ENCODE measurements around the gene KIF6. TPM values are rescaled to one million over a fixed set of nuclear protein-coding genes. Genes with fewer than 3 reads are reported as not detected.
"Not testable (repeated sequence)": the region's sequence is repeated elsewhere in the genome, so short reads cannot be mapped to it uniquely, and the experiment has no call there.

Gene KIF6
- polyA plus RNA-seq, 3 donors, result 2.7 to 4.0 (median 3.6) TPM

GRCh38 chr6:39490108-39490507 is 235.1 kb downstream of the KIF6 start:
- no peak for DNase-seq (ENCODE audit: extremely low read depth in 1 of 11, low read depth in 9 of 11, low spot score in 4 of 11)

DNA sequence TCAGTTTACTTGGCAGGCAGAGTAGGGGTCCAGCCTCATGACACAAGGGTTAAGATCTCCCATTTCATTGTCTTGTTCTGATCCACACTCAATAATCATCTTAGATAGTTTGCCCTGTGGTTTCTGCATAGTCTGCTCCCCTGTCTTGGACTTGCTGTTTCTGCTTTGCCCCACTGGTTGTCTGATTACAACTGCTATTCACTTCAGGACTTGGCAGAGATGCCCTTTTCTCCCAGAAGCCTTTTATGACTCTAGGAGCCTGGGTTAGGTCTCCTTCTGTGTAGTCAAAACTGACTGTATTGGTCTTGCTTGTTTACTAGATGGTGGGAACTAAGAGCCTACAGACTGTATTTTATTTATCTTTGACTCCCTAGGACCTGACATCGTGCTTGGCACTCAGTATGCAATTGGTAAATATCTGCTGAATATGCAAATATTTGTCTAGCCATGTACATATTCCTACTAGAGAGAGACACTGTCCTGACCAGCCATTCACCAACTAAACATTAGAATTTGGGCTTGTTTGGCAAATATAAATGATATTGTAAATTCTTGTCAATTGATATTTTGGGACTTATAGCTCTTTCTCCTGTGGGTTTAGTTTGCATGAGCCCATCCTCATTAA is 236.8 kb downstream of the KIF6 start:
- no peak for DNase-seq (ENCODE audit: extremely low read depth in 1 of 11, low read depth in 9 of 11, low spot score in 4 of 11)

- DNase-seq (ENCODE audit: extremely low read depth in 1 of 11, low read depth in 9 of 11, low spot score in 4 of 11), result no peak
Measured at GRCh38 chr6:39484276-39484675, 240.9 kb downstream of the KIF6 start.

- not testable (repeated sequence) for DNase-seq (ENCODE audit: extremely low read depth in 1 of 11, low read depth in 9 of 11, low spot score in 4 of 11)
Measured at GRCh38 chr6:39479819-39480218, 245.4 kb downstream of the KIF6 start.

GRCh38 chr6:39476670-39477069 is 248.5 kb downstream of the KIF6 start:
- no peak for DNase-seq (ENCODE audit: extremely low read depth in 1 of 11, low read depth in 9 of 11, low spot score in 4 of 11)

- DNase-seq (ENCODE audit: extremely low read depth in 1 of 11, low read depth in 9 of 11, low spot score in 4 of 11), result no peak
Measured at GRCh38 chr6:39476151-39476550, 249.1 kb downstream of the KIF6 start.

DNA sequence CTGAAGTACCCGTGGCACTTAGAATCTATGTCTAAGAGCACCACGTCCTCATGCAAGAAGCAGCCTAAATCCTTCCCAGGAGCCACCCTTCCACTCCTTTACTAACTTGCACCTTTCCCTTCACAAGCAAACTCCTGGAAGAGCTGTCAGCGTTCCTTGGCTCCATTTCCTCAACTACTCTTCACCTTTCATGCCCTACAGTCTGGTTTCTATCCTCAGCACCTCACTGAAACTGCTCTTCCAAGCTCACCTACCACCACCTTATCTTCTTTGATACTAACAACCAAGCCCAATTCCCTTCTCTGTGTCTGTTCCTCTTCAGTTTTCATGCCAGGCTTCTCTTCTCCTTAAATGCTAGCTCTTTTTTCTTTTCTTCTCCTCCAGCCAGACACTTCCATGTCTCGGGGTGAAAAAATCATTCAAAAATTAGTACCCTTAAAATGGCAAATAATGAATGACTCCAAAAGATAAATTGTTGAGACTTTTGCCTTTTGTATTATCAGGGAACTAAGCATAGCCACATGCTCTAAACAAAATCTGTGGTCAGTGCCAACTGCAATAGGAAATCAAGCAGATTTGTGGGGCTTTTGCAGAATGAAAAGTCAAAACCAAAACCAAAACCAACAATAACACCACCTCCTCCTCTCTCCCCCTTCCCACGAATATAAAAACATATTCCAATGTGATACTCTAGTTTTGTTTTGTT is 253.1 kb downstream of the KIF6 start:
- no peak for DNase-seq (ENCODE audit: extremely low read depth in 1 of 11, low read depth in 9 of 11, low spot score in 4 of 11)

DNA sequence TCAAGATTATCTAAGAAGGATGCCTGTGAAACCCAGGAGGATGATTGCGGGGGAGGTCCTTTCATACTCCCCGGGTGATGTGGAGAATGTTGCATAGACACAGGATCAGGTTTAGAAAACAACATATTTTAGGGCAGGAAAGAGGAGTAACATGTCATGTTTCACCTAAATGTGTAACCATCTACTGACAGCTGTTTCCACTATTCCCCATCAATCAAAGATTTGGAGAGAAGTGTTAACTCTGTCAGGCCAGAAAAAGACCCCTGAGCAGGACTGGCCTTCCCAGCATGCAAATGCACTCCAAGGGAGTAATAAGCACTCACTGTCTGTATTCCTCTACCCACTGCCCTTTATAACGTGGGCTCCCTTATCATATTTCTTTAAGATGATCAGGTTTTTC is 254.7 kb downstream of the KIF6 start:
- DNase-seq (ENCODE audit: extremely low read depth in 1 of 11, low read depth in 9 of 11, low spot score in 4 of 11), result peak in 1 of 11 donors; percentile 31

GRCh38 chr6:39468385-39468784 is 256.8 kb downstream of the KIF6 start:
- DNase-seq (ENCODE audit: extremely low read depth in 1 of 11, low read depth in 9 of 11, low spot score in 4 of 11), result no peak

- DNase-seq (ENCODE audit: extremely low read depth in 1 of 11, low read depth in 9 of 11, low spot score in 4 of 11), result no peak
Measured at GRCh38 chr6:39466631-39467030, 258.6 kb downstream of the KIF6 start.

DNA sequence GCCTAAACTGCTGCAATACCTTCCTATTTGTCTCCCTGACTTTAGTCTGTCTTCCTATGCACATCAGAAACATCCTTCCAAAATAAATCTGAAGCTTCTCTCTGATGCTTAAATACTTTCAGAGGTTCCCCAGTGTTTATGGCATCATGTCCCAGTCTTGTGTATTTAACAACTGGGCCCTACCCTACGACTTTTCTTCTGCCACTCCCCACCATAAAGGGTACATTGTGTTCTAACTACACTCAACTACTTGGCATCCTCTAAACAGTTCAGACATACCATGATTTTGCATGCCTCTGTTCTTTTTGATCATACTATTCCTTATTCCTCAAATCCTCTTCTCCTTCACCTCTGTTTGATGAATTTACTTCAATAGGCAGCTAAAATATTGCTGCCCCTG is 259.7 kb downstream of the KIF6 start:
- no peak for DNase-seq (ENCODE audit: extremely low read depth in 1 of 11, low read depth in 9 of 11, low spot score in 4 of 11)

DNA sequence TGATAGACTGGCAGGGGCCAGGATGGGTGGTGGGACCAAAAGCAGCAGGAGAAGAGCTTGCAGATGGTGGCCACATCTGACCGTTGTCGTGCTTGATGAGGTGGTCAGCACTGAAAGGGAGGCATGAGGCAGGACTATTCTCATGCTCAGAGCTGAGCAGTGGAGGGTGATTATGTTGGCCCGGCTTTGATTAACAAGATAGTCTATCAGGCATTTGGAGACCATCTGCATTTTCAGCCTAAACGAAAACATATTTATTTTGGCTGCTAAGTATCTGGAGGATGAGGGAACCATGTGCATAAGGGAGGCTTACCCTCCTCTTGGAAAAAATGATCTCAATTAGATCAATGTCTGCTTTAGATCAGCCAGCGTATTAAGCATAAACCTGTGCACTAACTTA is 261.1 kb downstream of the KIF6 start:
- no peak for DNase-seq (ENCODE audit: extremely low read depth in 1 of 11, low read depth in 9 of 11, low spot score in 4 of 11)

DNA sequence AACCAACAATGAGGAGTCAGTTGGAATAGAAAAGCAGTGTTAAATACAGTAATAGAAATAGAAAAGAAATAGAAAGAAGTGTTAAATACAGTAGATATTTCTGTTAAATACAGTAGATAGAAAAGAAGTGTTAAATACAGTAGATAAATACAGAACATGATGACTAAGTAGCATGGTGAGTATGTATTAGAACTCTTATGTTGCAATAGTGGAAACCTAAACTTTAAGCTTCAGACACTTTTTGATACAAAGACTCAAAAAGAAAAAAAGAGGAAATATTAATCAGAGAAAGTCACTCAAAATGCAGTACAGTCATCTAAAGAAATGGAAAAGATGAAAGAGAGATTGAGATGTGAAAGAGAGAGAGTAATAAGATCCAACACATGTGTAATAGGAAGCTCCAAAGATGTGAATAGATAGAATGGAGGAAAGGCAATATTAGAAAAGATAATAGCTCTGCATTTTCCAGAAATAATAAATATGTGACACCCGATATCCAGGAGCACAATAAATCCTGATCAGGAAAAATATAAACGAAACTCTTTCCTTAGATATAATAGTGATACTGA is 271.2 kb downstream of the KIF6 start:
- DNase-seq (ENCODE audit: extremely low read depth in 1 of 11, low read depth in 9 of 11, low spot score in 4 of 11), result no peak

- peak in 1 of 11 donors; percentile 14 for DNase-seq (ENCODE audit: extremely low read depth in 1 of 11, low read depth in 9 of 11, low spot score in 4 of 11)
Measured at GRCh38 chr6:39453241-39453640, 272.0 kb downstream of the KIF6 start.

DNA sequence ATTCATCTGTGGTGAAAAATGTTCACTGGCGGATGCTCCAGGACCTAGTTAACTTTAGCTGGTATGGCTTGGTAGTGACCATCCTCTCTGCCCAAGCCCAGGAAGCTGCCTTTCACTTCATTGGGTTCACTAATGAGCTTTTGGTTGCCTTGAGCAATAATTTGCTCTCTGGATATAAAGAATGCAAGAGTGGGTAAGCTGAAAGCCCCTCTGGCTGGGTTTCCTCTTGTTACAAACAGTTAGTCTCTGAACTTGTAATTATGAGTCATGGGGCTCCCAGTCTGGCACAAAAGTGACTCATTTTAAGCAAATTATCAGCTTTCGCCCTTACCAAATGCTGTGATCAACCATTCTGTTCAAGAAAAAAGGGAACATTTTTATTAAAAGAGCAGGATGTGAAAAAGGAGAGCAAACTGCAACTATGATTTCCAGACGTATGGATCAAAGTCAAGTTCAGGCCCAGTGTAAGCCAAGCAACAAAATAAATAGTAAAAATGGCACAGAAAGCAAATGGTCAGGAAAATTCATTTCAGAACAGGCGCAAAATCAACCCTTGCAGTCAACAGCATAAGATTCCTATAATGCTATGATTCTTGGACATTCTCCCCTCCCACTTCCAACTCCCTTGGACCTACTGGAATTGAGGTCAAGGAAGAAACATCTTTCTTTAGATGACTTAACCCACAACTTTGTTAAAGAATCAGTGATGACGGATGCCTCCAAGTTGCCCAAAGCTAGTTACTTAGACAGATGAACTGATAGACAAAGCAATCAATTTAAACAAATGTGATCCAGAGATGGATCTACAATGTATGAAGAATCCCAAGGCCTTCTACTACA is 272.7 kb downstream of the KIF6 start:
- no peak for DNase-seq (ENCODE audit: extremely low read depth in 1 of 11, low read depth in 9 of 11, low spot score in 4 of 11)

- no peak for DNase-seq (ENCODE audit: extremely low read depth in 1 of 11, low read depth in 9 of 11, low spot score in 4 of 11)
Measured at GRCh38 chr6:39451831-39452230, 273.4 kb downstream of the KIF6 start.

- DNase-seq (ENCODE audit: extremely low read depth in 1 of 11, low read depth in 9 of 11, low spot score in 4 of 11), result no peak
Measured at GRCh38 chr6:39449022-39449421, 276.2 kb downstream of the KIF6 start.

DNA sequence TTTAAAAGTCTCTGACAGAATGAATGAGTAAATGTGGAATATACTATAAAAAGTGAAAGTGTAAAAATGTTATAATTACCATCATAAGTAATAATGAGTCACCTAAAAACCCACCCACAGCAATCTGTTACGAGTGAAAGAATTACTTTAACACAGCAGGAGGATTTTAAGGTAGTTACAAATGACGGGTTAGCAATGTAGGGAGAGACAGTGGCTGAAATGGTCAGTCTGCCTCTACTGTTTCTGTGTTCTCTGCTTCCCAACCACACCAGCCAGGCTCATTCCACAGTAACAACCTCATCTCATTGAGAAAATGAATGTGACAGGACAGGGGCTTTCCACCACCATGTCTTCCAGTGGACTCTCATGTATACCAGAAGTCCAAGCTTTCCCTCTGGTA is 278.3 kb downstream of the KIF6 start:
- DNase-seq (ENCODE audit: extremely low read depth in 1 of 11, low read depth in 9 of 11, low spot score in 4 of 11), result no peak

DNA sequence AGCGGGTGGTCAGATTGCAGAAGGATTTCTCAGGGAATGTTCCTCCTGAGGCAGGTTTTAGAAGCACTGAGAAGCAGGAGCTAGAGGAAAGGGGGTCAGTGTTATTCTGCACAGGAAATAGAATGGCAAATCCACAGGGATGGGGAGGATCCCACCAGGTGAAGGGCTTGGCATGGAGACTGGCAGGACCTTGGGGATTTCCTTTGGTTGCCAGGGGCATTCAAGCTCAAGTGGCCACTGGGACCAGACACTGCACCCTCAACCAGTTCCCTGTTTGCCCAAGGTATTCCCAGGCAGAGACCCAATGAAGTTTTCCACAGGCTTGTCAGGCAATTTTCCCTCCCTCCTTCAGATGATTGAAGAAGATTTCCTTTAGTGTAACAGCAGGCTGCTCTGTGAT is 279.5 kb downstream of the KIF6 start:
- DNase-seq (ENCODE audit: extremely low read depth in 1 of 11, low read depth in 9 of 11, low spot score in 4 of 11), result no peak

DNA sequence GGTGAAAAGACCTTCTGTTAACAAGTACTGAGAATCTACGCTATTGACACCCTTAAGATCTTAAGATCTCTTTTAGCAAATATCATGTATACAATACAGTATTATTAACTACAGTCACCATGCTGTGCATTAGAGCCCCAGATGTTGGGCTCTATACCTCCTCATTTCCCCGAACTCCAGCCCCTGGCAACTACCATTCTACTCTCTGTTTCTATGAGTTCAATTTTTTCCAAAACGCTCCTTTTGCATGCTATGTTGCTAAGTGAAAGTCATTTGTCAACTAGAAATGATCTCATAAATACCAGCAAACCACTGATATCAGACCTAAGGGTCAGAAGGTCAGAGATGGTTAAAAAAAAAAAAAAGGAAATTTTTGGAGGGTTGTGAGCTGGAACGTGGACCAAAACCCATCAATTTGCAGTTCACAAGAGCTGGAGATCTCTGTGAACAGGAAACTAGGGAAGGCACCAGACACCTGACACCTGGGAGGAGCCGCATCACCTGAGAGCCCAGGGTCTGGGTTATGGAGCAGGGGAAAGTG is 280.7 kb downstream of the KIF6 start:
- no peak for DNase-seq (ENCODE audit: extremely low read depth in 1 of 11, low read depth in 9 of 11, low spot score in 4 of 11)
